NCI-H2227 (cell line): ENCODE data around the gene C4orf54.

Experiments used
- DNase-seq: peaks from one replicate; lab custom pipeline; 2025; ENCODE audit not compliant: unreplicated experiment; lab: John Stamatoyannopoulos, UW

Gene C4orf54

DNA sequence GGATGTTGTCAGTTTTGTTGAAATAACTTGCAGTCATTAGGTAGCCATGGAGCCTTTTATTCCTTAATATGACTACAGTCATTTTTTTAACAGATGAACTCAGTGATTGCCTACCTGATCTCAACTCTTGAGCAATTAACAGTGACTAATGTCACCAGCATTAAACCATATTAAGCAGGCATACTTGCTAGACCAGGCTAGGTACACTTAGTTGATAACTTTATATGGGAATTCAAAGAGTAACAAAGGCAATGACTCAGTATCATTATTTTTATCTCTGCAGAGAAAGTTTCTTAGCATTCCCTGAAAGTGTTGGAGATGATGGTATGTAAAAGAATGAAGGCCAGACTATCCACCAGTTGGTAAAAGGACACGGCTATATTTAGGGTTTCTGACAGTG, at the start of gene C4orf54:
C4orf54 (minus strand) TSS at position 31 of the 400 bp plus-strand sequence. CDS start 3,180 bp downstream, outside the sequence.
- no peak for DNase-seq

DNA sequence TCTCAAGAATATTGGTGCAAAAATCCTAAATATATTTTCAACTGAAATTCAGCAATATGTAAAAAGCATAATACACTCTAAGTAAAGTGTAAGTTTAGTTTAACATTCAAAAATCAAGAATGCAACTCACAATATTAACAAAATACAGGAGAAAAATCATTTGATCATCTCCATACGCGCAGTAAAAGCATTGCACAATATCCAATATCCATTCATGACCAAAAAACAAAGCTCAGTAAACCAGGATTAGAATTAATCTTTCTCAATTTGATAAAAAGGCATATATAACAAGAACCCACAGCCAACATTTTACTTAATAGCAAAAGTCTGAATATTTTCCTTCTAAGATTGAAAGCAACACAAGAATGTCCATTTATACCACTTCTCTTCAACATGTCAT, 48.3 kb upstream of the C4orf54 start:
- no peak for DNase-seq

DNA sequence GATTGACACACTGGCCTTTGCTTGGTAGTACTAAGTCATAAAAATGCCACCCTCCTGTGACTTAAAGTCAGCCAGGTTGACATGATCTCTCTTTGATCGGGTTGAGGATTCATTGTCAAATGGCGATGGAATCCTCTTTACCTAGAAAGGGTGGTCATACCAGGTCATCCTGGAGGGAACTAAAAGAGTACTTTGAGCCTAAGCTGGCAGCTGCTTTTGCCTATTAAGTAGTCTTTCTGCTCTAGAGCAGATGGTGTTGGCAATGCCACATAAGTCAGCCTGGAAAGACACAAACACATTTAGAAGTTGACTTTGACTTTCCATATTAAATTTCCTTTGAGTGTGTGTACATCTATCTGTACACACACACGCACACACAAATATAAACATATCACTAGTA, 39.2 kb upstream of the C4orf54 start:
- no peak for DNase-seq

DNA sequence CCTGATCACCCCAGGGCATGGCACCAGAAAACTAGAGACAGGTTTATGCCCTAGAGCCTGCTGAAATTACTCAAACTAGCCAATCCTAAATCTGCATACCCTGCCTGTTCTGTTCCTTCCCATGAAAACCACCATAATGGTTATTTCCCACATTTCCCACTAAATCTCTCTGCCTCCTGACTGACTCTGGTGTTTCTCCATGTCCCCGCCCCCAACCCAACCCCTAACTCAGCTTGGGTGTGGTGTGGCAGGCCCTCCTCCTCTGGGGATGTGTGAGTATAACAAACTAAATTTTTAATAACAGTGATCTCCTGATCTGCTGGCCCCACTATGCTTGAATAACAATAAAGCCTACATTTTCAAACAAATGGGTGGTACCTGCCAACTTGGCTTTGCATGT, 35.5 kb upstream of the C4orf54 start:
- DNase-seq, result no peak

DNA sequence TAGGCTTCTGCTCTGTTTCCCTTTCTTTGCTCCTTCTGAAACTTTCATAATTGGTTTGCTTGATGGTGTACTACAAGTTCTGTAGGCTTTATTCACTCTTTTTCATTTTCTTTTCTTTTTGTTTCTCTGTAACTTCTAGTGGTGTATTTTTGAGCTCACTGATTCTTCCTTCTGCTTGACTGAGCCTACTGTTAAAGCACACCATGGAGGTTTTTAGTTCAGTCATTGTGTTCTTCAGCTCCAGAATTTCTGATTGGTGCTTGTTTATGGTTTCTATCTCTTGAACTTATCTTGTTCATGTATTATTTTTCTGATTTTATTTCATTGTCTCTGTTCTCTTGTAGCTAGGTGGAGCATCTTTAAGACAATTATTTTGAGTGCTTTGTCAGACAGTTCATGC, 33.4 kb upstream of the C4orf54 start:
- no peak for DNase-seq

DNA sequence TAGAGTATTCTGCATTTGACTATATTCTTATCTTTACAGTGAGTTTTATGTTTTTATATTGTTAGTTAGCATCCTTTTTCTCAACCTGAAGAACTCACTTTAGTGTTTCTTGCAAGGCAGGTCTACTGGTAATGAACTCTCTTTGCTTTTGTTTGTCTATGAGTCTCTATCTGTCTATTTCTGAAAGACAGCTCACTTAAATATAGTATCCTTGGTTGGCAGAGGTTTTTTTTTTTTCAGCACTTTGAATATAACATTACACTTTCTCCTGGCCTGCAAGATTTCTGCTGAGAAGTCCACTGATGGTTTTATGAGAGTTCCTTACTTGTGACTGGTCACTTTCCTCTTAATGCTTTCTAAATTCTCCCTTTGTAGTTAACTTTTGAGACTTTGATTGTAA, 32.8 kb upstream of the C4orf54 start:
- no peak for DNase-seq

DNA sequence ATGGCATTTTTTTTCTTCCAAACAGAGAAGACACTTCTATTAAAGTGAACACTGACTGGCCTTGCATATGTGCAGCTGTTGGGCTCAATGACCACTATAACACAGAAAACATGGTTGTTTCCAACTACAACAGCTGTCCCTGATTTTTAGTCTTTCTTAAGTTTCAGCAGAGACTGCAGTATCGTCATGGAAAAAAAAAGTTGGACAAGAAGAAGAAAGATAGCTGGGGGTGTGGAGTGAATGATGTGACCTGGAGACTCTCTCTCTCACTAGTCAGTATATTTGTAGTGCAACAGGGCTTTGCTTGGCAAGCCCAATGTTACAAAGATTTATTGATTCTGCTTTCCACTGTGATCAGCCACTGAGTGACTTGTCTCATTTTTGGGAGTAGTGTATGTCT, 29.5 kb upstream of the C4orf54 start:
- DNase-seq, result no peak

DNA sequence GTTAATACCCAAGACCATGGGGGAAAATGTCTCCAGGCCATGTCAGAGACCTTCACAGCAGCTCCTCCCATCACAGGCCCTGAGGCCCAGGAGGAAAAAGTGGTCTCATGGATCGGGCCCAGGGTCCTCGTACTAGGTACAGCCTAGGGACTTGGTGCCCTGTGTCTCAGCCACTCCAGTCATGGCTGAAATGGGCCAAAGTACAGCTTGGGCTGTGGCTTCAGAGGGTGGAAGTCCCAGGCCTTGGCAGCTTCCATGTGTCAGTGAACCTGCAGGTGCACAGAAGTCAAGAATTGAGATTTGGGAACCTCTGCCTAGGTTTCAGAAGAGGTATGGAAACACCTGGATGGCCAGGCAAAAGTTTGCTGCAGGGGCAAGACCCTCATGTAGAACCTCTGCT, 27.6 kb upstream of the C4orf54 start:
- DNase-seq, result no peak

DNA sequence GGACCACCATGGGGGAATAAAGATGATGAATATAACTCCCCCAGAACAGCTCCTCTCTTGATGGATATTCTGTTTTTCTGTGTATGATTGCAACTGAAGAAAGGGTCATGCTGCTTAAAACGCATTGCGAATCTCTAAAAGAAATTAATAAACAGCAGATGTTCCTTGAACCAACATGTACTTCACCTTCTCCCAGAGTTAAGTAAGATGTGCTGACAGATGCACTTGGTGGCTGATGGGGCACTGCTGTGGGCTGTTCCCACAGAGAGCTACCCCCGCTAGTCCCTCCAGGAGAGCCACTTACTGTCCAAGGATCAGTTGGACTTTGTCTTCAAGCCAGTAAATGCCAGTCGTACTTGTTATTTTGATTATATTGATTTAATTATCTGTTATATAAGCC, 26.3 kb upstream of the C4orf54 start:
- no peak for DNase-seq

DNA sequence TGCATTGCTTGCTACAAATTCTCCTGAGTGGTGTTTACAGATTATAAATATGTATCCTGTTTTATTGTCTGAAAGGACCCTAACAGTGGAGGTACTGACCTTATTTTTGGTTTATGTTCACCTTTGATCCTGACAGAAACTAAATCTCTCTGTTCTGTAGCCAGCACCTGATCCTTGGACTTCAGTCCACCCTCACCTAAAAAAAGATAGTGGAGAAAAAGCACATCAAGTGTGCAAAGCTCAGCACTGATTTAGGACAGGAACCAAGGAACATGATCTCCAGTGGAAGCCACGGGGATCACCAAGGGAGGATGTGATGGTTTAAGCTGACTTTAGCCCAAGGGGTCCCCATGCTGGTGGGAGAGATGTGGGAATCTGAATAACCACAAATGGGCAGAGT, 22.3 kb upstream of the C4orf54 start:
- no peak for DNase-seq

DNA sequence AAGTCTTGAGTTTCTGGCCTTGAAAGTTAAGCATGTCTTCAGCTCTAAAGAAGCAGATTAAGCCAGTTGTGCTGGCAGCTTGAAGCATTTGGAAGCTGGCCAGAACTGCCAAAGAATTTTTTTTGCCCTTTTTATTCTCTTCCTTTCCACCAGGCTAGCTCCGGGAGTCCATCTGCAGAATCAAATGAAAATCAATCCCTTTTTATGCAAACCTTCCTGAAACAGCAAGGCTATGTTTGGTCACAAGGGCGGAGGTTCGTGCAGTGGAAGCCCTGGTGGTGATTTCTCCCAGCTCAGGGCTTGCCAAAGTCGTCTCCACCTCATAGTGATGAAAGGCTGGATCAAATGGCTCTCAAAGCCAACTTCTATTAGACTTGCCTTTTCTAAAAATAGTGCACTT, 21.6 kb upstream of the C4orf54 start:
- no peak for DNase-seq

DNA sequence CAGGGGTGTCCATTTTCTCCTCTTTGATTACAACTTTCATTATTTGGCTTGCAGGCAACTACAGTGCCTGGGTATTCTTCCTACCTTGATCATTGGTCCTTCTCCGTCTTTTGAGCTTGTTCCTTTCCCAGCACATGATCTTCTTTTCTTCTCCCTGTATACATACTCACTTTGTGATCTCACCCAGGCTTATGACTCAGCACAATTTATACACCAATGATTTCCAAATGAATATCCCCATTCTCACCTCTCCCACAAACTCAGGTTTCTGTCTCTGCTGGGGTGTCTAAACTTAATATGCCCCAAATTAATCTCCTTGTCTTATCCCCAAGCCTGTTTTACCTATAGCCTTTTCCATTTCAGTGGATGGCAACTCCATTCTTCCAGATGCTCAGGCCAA, 19.5 kb upstream of the C4orf54 start:
- no peak for DNase-seq

DNA sequence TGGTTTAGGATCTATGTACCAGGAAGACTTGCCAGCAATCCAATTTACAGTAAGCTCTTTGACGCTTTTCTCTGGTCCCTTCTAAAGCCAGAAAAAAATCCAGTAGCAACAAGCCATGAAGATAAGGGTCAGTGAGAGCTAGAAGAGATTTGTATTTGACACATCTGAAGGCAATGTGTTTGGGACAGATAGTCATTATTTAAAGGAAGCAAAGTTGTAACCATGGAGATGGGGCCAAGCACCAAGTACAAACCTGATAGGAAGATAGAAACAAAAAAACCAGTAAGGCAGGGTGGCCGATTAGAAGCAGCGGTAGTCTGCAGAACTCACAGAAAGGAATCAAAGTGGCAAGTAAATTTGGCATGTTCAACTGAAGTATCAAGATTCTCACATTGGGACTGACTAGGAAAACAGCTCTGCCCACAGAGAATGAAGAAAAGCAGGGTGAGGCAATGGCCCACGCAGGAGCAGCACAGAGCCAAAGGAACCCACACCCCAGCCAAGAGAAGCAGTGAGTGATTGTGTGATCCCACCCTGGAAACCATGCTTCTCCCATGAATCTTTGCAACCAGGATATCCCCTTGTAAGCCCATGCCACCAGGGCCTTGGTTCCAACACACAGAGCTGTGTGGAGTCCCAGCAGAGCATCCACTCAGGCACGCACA, 12.9 kb upstream of the C4orf54 start:
- no peak for DNase-seq

DNA sequence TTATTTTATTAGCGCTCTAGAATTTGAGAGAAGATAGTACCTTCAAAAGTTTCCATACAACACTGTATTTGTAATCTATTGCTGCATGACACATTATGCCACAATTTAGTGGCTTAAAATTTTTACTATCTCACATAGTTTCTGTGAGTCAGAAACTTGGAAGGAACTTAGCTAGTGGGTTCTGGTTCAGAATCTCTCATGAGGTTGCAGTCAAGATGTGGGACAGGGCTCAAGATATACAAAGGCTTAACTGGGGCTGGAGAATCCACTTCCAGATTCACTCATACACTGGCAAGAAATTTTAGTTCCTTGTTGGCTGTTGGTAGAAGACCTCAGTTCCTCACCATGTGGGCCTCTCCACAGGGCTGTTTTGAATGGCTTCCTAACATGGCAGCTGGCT, 11.5 kb upstream of the C4orf54 start:
- no peak for DNase-seq

DNA sequence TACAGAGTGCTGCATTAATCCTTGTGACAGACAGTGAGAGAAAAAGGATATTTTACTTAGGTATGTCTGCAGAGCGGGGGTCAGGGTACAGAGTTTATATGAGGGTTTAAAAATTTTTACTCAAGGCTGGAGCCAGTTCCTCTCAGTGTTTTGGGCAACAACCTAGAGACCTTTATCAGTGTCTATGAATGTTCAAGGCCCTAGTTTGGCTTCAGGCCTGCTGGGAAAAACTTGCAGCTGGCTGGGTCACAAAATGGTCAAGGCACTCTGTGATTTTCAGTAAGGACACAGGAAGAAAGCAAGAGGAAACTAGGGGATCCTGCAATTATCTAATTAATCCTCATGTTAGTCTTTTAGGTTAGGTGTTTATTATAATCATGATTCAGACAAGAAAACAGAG, 10.8 kb upstream of the C4orf54 start:
- no peak for DNase-seq

DNA sequence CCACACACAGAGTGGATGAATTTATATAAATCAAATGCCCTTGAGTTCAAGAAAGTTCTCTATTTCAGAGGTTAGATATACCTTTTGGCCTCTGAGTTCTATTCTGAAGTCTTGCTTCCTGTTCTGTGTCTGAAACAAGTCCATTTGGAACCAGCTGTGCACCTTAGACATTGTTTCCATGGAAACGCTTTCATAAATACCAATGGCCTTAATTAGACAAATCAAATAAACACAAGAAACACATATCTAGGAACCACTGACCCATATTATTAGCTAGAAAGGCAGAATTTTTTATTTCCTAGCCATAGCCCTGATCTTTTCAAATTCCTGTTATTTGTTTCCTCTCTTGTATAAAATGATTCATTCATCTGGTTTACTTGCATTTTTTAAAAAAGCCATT, 8.4 kb upstream of the C4orf54 start:
- DNase-seq, result no peak

DNA sequence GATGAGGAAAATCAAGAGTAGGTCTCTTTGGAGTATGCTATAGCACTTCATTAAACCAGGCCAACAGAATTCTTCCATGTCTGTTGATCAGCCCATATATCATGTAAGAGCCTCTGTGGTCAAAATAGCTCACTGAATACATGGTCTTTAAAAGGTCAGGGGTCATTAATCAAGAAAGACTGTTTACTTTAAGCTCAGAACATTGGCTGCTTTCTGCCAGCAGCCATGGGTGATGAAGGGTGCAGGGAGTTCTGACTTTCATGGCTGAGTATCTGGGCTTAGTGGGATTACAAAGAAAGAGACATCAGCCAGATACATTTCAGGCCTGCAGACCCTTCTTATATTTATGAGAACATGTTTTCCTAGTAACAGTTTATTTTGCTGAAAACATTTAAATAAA, 7.1 kb upstream of the C4orf54 start:
- DNase-seq, result no peak

DNA sequence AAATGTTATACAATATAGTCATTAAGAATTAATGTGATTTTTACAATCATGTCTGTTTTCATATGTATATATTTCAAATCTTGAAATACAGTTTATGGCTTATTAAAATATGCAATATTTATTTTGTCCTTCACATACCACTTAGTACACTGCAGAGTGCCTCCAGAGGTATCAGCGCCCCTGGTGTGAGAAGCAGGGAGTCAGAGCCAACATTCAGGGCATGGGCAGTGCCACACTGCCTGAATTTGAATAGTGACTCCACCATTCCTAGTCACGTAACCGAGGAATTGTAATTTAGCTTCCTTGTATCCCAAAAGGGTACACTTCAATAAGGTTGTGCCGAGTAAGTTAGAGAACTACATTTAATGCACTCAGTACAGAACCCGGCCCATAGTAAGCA, 4.3 kb upstream of the C4orf54 start:
- no peak for DNase-seq

DNA sequence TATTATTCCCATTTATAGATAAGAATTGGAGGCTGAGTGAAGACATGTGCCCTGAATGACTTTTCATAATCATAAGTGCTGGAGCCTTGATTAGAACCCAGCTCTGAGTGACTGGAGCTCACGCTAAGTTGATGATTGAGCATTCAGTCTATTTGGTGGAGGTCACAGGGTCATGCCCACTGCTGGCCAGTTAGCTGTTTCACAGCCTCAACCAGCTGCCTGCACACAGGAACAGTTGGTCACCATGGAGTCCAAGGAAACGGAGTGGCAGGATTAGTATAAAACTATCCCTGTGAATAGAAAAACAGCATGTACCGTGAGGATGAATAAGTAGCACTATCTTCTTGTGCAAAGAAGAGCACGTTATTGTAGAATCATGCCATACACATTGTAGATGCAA, 1.0 kb upstream of the C4orf54 start:
- no peak for DNase-seq

DNA sequence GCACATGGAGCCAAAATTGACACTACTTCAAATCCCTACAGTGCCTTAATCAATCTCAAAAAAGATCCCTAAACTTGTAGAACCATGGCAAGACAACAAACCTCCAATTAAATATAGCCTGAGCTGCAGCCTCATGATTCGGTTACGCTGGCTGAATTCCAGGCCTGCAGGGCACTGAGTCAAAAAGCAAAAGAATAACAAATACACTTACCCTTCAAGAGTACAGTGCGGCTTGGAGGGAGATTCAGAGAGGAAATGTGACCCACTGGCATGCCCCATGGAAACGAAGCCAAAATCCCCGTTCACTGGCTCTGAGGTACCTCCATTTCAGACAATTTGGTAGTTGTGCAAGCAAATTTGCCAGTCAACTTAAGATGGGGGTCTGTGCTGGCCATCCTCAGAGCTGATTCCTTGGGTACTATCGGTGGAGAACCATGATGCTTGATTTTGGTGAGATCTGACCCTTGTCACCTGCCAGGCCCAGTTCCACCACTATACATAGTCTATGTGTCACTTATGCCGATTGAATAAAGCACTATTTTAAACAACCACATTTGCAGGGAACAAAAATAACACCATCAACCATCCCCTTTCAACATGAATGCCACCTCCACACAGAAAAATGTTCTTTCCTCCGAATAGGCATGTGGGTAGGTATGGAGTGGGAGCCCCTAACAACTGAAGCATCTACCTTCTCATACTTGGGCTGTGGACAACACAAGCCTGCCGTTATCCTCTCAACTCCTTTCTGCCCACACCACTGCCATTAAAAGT, 2.1 kb downstream of the C4orf54 start:
- DNase-seq, result no peak

DNA sequence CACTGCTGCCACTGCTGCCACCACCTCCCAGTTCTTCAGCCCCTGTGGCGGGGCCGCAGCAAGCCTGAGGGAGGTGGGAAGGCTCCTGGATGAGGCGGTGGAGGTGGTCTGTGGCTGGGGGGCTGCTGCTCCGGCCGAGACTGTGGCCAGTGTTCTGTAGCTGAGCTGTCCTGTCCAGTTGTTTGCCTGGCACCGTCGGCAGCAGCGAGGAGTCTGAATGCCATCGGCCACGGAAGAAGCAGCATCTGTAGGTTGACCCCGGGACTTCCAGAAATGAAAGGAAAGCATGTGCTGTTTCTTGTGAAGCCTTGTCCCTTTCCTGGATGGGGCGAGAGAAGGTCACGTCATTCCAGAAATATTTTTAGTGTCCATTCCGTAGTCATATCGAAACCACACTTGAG, 3.3 kb downstream of the C4orf54 start:
- no peak for DNase-seq

DNA sequence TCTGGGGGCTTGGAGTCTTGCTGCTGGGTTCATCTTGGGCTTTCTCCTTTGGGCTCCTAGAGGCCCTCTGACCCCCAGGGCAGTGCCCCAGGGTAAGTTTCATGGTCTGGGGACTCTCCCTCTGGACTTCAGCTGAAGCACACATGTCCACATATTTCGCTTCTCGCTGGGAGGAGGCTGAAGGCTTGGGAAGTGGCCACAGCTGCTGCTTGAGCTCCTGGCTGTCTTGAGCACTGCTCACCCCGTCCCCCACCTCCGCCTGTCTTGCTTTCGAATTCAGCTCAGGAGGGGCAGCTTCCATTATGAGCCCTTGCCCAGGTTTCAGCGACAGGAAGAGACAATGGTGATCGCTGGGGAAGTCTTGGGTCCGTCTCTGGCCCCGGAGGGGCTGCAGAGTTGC, 3.7 kb downstream of the C4orf54 start:
- no peak for DNase-seq
